SK-N-MC (cell line): ENCODE measurements around the gene ADK.

Source experiments
- EZH2 ChIP-seq: fragments of 200-600 bp; sonication (generic); IDR thresholded peaks from one replicate; pipeline ENCODE4 v1.6.1; 2017; ENCODE audit warnings: antibody characterized with exemption
- FOXP2 ChIP-seq: optimal IDR thresholded peaks from 2 replicates; pipeline ENCODE3; 2011; ENCODE audit warnings: mild to moderate bottlenecking, moderate library complexity; ENCODE audit not compliant: insufficient read depth; ENCODE audit errors: extremely low read length, control extremely low read depth
- POLR2AphosphoS5 ChIP-seq: IDR thresholded peaks from 2 replicates; pipeline ENCODE4 v1.6.1; 2012; ENCODE audit warnings: mild to moderate bottlenecking, low read depth, low read length, borderline replicate concordance

DNA sequence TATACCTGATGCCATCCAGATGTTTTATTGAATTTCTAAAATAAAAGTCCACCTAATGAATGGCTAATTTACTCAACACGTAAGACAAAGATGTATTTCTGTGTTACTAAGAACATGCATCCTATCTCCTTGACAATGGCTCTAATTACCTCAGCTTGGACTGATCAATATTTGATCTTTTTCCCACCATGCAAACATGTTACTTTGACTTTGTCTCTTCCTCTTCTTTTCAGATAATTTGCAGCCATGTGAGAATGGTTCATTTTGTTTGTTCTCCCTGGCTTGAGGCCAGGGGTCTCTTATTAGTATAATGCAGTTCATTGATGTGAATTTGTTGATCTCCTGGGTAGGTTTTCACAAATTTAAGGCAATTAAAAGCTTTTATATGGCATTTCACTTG, 302.1 kb downstream of the ADK start:
- TF ChIP-seq EZH2 (no peak), POLR2AphosphoS5 (no peak), FOXP2 (no peak)
